Medulla oblongata (tissue), 1 donor: ENCODE measurements around the gene SLC13A2.

ENCODE experiments used
- DNase-seq: peaks from one replicate; pipeline ENCODE4 v3.0.0-alpha.2; 2015; ENCODE audit errors: extremely low spot score

The SLC13A2 gene

DNA sequence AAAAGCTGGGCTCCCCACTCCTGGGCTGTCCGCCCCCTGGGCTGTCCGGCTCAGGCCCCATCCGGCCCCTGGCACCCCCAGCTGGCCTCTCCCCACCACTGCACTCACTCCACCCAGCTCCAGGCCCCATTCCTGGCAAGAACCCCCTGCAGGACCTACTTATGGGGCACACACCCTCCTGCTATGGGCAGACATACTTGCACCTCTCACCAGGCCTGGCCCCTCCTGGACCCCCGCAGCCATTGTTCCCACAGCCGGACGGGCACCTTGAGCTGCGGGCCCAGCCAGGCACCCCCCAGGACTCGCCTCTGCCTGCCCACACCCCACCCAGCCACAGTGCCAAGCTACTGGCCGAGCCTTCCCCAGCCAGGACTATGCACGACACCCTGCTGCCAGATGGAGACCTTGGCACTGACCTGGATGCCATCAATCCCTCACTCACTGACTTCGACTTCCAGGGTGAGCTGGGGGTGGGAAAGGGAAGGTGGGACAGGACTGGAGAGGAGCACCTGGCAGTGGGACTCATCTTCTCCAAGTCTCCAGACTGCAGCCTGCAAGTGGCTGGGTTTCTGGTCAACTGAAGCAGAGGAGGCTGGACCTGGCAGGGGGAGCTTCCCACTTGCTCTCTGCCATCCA lies 61.4 kb downstream of the SLC13A2 start:
- DNase-seq, result no peak

DNA sequence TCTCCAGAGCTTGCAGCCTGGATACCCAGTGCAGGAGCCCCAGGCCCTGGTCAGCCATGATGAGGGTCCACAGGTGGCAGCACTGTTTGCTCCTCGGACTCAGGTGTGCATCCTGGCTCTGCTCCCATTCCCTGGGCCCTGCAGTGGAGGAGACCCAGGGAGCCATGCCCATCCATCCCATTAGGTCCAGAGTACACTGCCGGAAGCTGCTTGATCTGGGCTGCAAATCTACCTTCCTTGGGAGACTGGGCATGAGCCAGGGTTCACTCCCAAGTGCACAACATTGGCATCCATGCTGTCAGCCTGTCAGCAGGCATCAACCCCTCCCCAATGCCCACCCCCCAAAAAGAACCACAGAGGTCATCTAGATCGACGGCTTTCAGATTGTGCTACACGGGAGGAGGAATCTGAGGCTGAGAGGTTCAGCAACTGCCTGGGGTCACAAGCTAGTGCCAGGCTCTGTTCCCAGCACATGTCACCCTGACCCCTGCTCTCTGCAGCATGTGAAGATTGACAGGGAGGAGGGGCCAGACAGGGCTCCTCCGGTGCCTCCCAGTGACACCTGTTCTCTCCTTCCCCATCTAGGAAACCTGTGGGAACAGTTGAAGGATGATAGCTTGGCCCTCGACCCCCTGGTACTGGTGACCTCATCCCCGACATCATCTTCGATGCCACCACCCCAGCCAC lies 63.2 kb downstream of the SLC13A2 start:
- DNase-seq, result no peak

GRCh38 chr17:28537219-28537610 lies 63.8 kb downstream of the SLC13A2 start:
- DNase-seq, result no peak

DNA sequence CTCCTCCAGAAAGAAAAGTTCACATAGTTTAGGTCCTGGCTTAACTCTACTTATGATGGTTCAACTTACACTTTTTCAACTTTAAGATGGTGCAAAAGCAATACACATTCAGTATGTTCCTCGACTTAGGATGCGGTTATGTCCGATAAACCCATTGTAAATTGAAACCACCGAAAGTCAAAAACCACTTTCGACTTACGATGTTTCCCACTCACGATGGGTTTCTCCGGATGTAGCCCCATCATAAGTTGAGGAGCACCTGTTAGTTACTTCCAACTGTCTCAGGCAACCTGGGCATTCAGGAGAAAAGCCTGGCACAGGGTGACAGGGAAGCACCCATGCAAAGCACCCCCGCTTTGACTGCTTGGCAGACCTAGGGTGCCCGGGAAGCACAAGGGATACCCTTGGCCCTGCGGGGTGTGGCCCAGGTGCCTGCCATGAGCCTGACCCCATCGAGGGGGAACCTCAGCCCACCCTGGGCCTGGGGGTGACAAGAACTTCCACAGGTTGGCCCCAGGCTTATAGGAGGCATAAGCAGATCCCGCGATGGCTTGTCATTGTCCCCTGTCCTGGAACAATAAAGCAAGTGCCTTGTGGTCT lies 65.0 kb downstream of the SLC13A2 start:
- no peak for DNase-seq

- no peak for DNase-seq
Observed at GRCh38 chr17:28540231-28540630, 66.8 kb downstream of the SLC13A2 start.

GRCh38 chr17:28541439-28541838 lies 68.0 kb downstream of the SLC13A2 start:
- DNase-seq, result no peak

DNA sequence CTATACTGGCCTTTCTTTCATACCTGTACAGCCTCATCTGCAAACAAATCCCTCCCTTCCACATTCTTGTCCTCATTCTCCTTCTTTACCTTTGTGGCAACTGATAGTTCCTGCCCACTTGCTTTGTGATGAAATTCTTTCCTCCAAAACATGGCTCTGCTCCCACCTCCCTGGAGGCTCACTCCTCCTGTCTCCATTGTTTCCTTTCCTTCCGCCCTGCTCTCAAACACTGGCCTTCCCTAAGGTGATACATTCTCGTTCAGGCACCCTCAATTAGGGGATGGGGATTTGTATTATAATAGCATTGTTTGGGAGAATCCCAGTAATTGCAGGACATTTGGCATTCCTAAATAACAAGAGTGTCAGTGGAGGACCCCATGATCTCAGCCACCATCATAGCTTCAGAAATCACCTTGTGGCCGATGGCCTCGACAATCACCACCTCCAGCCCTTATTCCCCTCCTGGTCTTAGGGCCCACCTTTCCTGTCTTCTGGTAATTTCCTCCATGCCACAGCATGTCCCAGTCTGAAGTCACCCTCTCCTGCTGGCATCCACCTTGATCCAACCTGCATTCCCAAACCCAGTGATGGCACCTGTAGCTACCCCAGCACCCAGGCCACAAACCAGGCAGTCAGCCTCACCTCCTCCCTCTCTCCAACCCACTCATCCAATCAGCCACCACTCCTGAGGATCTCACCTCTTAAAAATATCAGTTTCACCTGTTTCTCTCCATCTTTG lies 71.1 kb downstream of the SLC13A2 start:
- no peak for DNase-seq

DNA sequence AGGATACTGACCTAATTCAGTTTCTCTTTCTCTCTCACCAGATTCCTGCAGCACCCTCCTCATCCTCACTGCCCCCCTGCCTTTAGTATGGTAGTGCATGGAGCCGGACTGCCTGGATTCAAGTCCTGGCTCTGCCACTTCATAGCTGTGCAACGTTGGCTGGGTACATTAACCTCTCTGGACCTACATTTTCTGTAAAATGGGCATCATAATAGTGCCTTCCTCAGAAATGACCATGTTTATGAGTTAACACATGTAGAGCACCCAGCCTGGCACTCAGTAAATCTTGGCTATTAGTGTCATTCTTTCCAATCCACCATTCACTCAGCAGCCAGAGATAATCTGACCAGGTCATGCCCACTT lies 71.7 kb downstream of the SLC13A2 start:
- no peak for DNase-seq

DNA sequence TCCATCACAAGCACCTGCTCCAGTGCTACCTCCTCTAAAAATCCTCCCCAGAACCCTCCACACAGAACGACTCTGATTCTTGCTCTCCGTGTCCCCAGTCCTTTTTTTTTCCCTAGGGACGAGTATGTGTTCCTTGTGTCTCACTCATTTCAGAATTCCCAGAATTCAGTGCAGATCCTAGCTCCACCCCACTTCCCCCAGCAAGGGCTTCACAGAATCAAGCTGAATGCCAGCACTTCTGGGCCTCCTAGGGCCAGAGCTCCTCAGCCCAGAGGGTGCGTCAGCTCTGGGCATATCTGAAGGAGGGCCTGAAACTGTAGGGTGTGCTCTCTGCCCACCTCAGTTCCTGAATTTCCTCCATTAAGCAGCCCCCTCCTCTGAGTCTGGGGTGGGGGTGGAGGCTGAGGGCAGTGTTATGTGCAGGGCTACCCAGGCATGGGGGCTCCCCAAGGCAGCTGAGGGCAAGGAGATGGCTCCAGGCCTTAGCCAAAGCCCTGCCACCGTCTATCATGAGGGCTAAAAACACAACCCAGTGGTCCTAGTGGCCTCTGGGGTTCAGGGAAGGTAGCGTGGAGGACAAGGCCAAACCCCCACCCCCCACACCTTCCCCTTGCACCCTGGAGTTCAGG lies 72.5 kb downstream of the SLC13A2 start:
- no peak for DNase-seq

DNA sequence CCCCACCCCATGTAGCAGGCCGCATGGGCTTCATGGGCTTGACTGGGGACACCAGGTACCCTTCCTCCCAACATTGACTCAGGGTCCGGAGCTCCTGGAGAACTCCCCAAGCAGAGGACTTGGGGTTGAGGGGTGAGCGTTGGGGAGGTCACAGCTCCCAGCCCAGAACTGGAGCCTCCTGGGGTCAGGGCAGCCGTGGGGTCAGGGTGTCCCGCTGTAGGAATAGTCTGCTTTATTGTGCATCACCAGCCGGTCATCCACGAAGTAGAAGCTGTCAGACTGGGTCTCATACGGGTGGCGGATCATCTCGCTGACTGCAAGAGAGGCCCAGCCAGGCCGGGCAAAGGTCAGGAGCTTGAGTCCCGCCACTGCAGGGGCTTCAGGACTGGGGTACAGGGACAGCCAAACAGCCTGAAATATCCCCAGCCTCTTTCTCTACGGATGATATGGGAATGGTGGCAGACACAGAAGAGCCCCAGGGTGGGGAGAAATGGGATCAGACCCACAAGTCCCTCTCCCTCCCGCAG lies 73.7 kb downstream of the SLC13A2 start:
- no peak for DNase-seq
